ENCODE results near the gene OAS1.

GRCh38 chr12:112948806-112949205 is 42.0 kb downstream of the OAS1 start:
- TF ChIP-seq CTCF (optimal IDR thresholded peaks at IDR 0.05 in 1 of 3, IDR thresholded peaks at IDR 0.05 in 1 of 3, conservative IDR thresholded peaks at IDR 0.05 in 1 of 3; ENCODE audit: extremely low read depth in 1 of 3, insufficient read depth in 2 of 3, low read length in 3 of 3) (no peak), EZH2 (IDR thresholded peaks at IDR 0.05; ENCODE audit: low read length) (no peak)
